Tongue (tissue), 3 donors: ENCODE results near the gene CCDC124. TPM values are rescaled to one million over a fixed set of nuclear protein-coding genes. Genes with fewer than 3 reads are reported as not detected.
"Not testable (repeated sequence)": the region's sequence is repeated elsewhere in the genome, so short reads cannot be mapped to it uniquely, and the experiment has no call there.

Experiments used
- DNase-seq: peaks from one replicate; pipeline ENCODE4 v3.0.0-alpha.2; 2015
- small RNA-seq: library from RNA; depleted of rRNA; stranded (forward); fragments of <200 nt; gene quantifications from one replicate; pipeline ENCODE3, GENCODE V24; 2014; ENCODE audit warnings: low replicate concordance
- total RNA-seq: library from RNA; depleted of rRNA; stranded (reverse); fragments of >200 nt; gene quantifications from one replicate; pipeline ENCODE4 v1.2.3, GENCODE V29; 2014

The CCDC124 gene
- total RNA-seq, 1 donor from 2014 or later, result 37.2 TPM

DNA sequence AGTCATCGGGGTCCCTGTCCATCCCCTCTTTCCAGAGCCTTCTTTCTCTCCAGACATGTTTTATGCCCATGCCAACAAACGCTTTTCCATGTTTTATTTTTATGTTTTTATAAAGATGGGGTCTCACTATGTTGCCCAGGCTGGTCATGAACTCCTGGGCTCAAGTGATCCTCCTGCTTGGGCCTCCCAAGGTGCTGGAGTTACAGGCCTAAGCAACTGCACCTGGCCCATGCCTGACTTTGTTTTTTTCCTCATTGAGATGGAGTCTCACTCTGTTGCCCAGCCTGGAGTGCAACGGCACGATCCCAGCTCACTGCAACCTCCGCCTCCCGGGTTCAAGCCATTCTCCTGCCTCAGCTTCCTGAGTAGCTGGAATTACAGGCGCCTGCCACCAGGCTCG, 53.8 kb downstream of the CCDC124 start:
- not testable (repeated sequence) for DNase-seq

DNA sequence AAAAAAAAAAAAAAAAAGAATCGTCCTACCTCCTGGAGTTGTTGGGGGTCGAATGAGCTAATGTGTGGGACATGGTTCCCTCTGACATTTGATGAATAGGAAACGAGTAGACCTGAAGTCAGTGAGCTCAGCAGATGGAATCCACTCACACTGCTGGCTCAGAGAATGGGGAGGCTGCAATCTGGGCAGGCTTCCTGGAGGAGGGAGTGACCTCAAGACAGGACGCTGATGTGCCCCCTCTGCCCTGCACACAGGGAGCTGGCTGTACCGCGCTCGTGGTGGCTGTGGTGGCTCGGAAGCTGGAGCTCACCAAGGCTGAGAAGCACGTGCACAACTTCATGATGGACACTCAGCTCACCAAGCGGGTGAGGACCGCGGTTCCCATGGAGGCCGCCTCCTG, 55.3 kb downstream of the CCDC124 start:
- no peak for DNase-seq

GRCh38 chr19:17989425-17990094, 56.7 kb downstream of the CCDC124 start:
- no peak for DNase-seq

DNA sequence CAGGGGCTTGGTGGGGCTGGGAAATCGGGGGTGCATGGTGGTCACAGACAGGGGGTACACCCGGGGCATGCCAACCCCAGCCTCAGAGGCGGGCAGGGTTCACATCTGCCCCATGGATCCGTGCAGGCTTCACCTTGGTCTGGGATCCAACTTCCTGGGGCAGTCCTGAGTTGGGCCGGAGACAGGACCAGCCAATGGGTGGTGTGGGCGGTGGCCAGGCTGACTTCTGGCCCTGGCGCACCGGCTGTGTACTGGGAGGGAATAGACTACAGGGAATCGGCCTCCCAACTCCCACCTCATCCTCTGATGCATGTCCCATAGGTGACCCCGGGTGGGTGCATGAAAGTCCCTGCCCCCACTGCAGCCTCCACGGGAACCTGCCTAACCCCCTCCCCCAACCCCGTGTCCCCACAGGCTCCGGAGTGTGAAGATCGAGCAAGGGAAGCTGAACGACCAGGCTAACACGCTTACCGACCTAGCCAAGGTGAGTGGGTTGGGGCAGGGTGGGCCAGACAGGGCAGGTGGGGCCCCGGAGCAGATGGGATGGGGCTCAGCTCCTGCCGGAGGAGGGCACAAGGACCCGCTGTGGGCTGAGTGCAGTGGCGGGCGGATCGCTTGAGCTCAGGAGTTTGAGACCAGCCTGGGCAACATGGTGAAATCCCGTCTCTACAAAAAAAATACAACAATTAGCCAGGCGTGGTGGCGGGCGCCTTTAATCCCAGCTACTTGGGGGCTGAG, 60.4 kb downstream of the CCDC124 start:
- no peak for DNase-seq

Small RNAs within 50 kb of the gene (small RNA-seq; reads per million reads assigned to genes)
- gene RNA5SP468, result not detected

Other genes with a start within 250 kb of the CCDC124 start
- gene UNC13A, start 244.7 kb upstream of the CCDC124 start, total RNA-seq, result 0.21 TPM
- 27.4 TPM for gene MAP1S, start 213.5 kb upstream of the CCDC124 start, total RNA-seq
- 2.2 TPM for gene FCHO1, start 181.5 kb upstream of the CCDC124 start, total RNA-seq
- 1.8 TPM for gene B3GNT3, start 137.9 kb upstream of the CCDC124 start, total RNA-seq
- not detected for gene INSL3, start 111.5 kb upstream of the CCDC124 start, total RNA-seq
- gene JAK3, start 85.0 kb upstream of the CCDC124 start, total RNA-seq, result 4.6 TPM
- gene RPL18A, start 73.1 kb upstream of the CCDC124 start, total RNA-seq, result 799 TPM
- not detected for gene SLC5A5, start 61.1 kb upstream of the CCDC124 start, total RNA-seq
- 0.41 TPM for gene KCNN1, start 34.1 kb downstream of the CCDC124 start, total RNA-seq
- gene ARRDC2, start 75.2 kb downstream of the CCDC124 start, total RNA-seq, result 30.1 TPM
- 0.41 TPM for gene IL12RB1, start 153.9 kb downstream of the CCDC124 start, total RNA-seq
- gene MAST3, start 164.8 kb downstream of the CCDC124 start, total RNA-seq, result 4.9 TPM
- gene PIK3R2, start 220.1 kb downstream of the CCDC124 start, total RNA-seq, result 34.5 TPM
- gene IFI30, start 240.8 kb downstream of the CCDC124 start, total RNA-seq, result 0.21 TPM